ENCODE measurements around the gene SLC1A3.
"Not testable (repeated sequence)": the region's sequence is repeated elsewhere in the genome, so short reads cannot be mapped to it uniquely, and the experiment has no call there.

SLC1A3 gene

GRCh38 chr5:36606428-36607113 is at the start of gene SLC1A3:
Gene SLC1A3, plus strand, starts transcription at chr5:36606606. Its CDS starts 1,818 bp downstream, at chr5:36608424.
- peak within 1 kb of the TSS in 20 of 21 experiments; percentile 29 to 84 (median 68) for H3K27ac ChIP-seq
- H3K4me3 ChIP-seq, result peak within 1 kb of the TSS; percentile 37 to 55 (median 43)

DNA sequence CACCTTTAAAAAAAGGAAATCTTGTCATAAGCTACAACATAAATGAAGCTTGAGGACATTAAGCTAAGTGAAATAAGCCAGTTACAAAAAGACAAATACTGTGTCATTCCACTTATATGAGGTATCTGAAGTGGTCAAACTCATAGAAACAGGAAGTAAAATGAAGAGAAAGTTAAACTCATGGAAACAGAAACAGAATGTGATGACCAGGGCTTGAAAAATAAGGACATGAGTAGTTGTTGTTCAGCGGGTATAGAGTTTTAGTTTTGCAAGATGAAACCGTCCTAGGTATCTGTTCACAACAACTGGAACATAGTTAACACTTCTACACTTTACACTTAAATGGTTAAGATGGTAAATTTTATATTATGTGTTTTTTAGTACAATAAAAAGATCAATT is 47.8 kb upstream of the SLC1A3 start:
- Histone ChIP-seq H3K27ac (no peak overlapping the region), H3K4me3 (no peak overlapping the region)

DNA sequence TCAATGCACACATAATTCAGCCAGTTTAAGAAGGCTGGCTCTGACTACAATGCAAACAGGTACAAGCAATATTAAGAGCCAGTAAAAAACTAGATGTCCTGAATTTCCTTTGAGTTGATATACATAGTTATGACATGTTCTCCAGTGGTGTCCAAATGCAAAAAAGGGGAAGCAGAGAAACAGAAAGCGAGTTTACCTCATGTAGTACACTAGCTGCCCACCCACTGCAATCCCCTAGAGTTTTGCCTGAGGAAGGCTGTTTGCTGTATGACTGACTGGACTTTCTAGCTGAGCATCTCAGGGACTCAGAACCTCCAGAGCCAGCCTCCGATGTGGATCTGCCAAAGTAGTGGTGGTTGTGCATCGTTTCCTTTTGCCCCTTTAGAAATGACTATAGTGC is 44.8 kb upstream of the SLC1A3 start:
- no peak overlapping the region for H3K27ac ChIP-seq
- H3K4me3 ChIP-seq, result no peak overlapping the region

GRCh38 chr5:36569491-36569890 is 36.9 kb upstream of the SLC1A3 start:
- no peak overlapping the region for H3K27ac ChIP-seq

GRCh38 chr5:36570301-36571095 is 35.9 kb upstream of the SLC1A3 start:
- no peak overlapping the region for H3K27ac ChIP-seq
- no peak overlapping the region for H3K4me3 ChIP-seq

More at GRCh38 chr5:36569491-36569890, 36.9 kb upstream of the SLC1A3 start:
- H3K4me3 ChIP-seq, result no peak overlapping the region

- Histone ChIP-seq H3K4me3 (no peak overlapping the region), H3K27ac (no peak overlapping the region)
Observed at GRCh38 chr5:36571401-36572042, 34.9 kb upstream of the SLC1A3 start.

- Histone ChIP-seq H3K27ac (no peak overlapping the region), H3K4me3 (no peak overlapping the region)
Observed at GRCh38 chr5:36573438-36573837, 33.0 kb upstream of the SLC1A3 start.

DNA sequence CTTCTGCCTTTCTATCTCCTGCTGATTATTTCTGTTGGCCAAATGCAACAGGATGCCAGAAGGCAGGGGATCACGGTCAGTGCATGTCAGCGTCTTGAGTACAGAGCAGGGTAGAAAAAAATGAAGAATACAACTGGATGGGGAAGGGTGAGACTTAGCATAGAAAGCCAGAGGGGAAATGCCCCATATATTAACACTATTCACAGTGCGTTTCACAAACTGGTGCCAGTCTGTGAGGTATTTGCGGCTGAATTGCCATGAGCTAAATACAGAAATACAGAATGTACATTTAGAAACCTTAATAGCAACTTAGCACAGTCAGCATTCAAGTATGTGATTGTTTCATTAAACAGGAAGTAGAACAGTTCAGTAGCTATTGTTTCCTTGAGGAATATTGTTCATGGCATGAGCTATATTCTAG is 31.0 kb upstream of the SLC1A3 start:
- no peak overlapping the region for H3K4me3 ChIP-seq
- H3K27ac ChIP-seq, result no peak overlapping the region

DNA sequence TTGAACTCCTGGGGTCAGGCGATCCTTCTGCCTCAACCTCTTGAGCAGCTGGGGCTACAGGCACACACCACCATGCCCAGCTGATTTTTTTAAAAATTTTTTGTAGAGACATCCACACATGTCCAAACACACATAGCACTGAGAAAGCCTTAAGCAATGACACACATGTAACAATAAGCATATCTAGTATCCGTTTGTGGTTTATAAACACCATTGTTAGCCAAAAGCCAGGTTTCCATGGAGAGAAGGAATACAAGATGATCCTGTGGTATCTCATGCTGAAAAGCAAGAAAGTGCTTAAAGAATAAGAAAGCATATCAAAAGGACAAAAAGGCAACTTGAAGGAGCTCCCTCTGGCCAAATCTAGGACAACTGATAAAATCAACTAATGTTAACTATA is 29.7 kb upstream of the SLC1A3 start:
- Histone ChIP-seq H3K4me3 (no peak overlapping the region), H3K27ac (no peak overlapping the region)

- not testable (repeated sequence) for H3K27ac ChIP-seq, H3K4me3 ChIP-seq
Observed at GRCh38 chr5:36579858-36580257, 26.5 kb upstream of the SLC1A3 start.

DNA sequence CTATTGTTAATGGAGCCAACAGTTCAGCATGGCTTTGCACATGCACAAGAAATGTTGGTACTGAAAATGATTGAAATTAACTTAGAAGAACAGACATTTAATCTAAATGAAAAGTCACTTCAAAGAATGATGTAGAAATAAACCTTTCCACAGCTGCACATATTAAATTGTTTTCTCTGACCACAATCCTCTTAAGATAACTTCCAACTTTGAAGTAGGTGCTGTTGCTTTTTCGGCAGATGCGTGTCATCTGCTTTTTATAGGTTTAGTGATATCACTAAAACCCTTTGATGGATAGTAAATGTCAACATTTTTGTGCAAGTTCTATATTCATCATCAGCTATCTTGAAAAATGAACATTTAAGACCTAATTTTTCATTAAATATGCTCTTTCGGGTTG is 25.3 kb upstream of the SLC1A3 start:
- H3K27ac ChIP-seq, result no peak overlapping the region
- H3K4me3 ChIP-seq, result no peak overlapping the region

- Histone ChIP-seq H3K27ac (no peak overlapping the region), H3K4me3 (no peak overlapping the region)
Observed at GRCh38 chr5:36584009-36584875, 22.2 kb upstream of the SLC1A3 start.

GRCh38 chr5:36585701-36586100 is 20.7 kb upstream of the SLC1A3 start:
- Histone ChIP-seq H3K27ac (no peak overlapping the region), H3K4me3 (no peak overlapping the region)

DNA sequence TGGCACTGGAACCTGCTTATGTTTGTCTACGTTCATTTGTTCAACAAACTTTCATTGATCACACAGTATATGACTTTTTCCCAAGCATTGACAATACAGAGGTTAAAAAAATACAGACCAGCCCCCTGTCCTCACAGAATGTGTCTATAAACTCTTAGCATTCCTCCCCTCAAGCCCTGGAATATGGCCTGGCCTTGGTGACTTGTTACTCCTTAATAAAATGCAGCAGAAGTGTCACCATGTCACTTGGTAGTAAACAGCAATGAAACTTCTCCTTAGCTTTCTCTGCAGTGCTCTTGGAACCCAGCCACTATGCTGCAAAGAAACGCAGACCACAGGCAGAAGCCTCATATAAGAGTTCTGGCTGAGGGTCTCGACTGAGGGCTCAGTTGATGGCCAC is 19.1 kb upstream of the SLC1A3 start:
- H3K4me3 ChIP-seq, result no peak overlapping the region
- no peak overlapping the region for H3K27ac ChIP-seq

DNA sequence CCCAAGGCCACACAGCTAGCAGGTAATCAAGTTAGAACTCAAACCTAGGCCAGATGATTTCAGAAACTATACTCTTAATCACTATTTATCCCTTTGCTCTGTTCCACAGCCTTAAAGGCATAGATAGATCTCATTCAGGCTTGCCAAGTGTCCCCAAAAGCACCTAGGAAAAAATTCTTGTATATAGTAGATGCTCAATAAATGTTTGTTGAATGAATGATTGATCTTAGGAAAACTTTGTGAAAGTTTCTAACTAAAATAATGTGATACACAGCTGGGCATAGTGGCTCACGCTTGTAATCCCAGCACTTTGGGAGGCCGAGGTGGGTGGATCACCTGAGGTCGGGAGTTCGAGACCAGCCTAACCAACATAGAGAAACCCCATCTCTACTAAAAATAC is 16.7 kb upstream of the SLC1A3 start:
- not testable (repeated sequence) for H3K4me3 ChIP-seq, H3K27ac ChIP-seq

DNA sequence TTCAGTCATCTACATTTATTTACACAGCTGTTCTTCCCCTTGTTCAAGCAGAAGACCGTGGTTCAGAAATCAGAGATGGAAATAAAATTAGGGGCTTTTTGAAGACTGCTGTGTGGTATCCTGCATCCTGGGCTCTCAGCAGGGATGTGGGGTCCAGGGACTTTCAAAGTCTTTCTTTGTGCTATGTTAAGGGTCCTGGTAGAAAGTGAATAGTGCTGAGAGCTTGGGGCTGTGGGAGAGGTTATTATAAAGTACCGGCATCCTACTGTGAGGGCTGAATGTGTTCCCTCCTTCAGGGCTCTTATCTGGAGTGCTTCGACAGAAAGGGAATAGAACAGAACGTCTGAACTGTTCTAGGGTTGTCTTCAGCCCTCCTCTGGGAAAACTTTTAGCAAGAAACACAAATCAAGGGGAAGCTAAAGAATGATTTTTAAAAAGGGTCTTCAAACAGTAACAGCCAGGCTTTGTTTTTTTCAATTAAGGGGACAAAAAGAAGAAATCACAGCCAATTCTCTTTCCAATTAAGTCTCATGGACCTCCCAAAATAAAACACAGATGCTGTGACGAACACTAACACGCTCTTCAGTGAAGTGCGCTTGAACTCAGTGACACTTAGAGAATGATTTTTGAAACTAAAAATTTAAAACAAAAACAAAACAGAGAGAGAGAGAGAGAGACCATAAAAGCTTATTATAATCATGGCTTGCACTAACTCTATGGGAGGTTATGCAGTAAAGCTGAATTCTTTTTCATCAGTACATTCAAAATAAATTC is 15.7 kb upstream of the SLC1A3 start:
- Histone ChIP-seq H3K27ac (no peak overlapping the region), H3K4me3 (no peak overlapping the region)

DNA sequence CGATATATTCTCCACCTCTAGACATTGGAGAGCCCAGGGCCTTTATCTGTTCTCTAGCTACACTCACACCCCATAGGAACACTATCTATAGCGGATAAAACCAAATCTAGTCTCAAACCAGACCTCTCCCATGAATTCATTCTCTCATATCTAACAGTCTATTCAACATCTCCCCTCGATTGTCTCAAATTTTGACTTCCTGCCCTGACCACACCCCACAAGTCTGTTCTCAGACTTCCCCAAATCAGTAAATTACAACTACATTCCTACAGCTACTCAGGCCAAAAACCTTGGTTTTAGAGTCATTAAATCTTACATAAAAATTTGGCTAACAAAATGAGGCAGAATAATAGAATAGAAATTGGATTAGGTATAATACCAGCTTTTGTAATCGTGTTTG is 12.5 kb upstream of the SLC1A3 start:
- no peak overlapping the region for H3K4me3 ChIP-seq

DNA sequence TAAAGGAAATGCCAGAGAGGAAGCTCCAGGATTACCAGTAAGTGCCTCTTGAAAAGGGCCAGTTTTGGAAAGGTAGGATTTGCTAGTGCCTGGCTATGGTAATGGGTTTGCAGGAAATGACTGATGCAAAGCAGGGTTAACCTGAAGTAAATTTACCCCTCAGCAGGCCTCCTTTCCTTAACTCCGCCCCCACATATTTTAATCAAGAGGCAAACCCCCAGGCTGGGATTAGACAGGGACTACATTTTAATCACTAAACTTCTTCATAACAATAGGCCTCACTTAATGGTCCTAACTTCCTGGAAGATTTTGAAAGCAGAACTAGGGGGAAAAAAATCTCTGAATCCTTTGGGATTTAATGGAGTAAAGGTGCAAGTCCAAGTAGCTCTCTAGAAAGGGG is 10.2 kb upstream of the SLC1A3 start:
- Histone ChIP-seq H3K27ac (no peak overlapping the region), H3K4me3 (no peak overlapping the region)

More for the DNA sequence above, 12.5 kb upstream of the SLC1A3 start:
- no peak overlapping the region for H3K27ac ChIP-seq

DNA sequence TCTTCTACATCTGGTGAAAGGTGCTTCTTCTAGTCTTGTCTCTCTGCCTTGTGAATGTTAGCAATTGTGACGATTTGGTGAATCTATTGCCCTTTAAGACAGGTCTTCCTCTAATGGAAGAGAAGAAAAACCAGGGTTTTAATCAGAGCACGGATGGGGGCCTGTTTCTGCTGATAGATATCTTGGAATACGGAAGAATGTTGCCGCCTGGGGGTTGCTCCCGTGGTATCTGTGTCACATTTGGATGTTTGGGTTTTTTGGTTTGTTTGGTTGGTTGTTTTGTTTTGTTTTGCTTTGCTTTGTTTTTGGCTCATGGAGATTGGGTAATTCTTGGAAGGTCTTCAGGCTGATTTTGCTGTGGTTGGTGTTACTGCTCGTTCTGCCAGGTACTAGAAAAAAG is 9.7 kb upstream of the SLC1A3 start:
- Histone ChIP-seq H3K4me3 (no peak overlapping the region), H3K27ac (no peak overlapping the region)
